Measurements from ENCODE around the gene AHSP.

AHSP gene

DNA sequence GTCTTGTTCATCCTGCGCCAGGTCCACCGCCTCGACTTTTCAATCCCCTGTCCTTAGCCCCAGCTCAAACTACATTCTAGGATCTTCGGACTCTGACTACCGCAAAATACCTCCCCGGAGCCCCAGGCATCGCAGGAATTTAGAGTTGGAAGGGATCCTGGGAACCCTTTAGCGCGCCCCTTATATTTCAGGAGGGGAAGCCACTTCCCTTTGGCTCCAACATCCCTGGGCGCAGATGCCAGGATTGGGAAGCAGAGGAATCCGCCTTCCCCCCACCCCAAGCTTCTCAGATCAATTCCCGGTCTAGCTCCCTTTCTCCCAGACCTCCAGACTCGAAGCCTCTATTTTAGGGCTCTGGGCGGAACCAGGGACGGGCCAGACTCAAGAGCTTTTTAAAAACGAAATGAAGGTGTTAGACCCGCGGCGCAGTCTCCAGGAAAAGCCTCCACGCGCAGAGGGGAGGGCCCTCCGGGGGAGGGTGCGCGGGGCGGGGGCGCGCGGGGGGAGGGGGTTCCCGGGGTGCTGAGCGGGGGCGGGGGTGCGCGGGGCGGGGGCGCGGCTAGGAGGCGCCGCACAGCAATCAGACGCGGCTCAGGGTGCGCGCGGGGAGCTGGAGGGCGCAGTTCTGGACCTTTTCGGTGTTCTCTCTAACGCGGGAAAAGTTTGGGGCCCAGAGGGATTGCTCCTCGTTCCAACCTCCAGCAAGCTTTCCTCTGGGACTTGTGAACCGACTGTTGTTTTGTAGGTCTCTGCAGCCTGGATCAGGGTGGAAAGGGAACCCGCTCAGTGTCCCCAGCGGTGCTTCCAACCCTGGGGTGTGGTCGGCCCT, 1.6 kb downstream of the AHSP start:
- no peak for DNase-seq (ENCODE audit: low spot score)

DNA sequence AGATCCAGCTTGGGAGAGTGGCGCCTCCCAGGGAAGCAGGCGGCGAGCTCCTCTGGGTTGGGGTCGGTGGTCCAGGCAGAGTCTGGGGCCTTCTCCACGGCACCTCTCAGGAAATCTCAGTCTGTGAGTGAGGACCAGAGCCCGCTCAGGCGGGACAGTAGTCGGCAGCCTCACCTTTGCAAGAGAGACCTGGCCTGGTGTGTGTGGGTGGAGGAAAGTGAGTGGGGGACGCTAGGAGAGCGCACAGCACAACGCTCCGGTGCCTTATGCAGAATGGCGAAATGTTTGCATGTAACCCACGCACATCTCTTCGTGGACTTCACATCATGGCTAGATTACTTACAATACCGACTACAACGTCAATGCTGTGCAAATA, 2.2 kb downstream of the AHSP start:
- in situ Hi-C loops (cut with MboI; ENCODE audit: low pct_unique_long_range_greater_than_20kb, low sequenced_read_pairs, unreplicated experiment): no loop called here
- DNase-seq (ENCODE audit: low spot score): no peak
- TF ChIP-seq, protein P1, sequence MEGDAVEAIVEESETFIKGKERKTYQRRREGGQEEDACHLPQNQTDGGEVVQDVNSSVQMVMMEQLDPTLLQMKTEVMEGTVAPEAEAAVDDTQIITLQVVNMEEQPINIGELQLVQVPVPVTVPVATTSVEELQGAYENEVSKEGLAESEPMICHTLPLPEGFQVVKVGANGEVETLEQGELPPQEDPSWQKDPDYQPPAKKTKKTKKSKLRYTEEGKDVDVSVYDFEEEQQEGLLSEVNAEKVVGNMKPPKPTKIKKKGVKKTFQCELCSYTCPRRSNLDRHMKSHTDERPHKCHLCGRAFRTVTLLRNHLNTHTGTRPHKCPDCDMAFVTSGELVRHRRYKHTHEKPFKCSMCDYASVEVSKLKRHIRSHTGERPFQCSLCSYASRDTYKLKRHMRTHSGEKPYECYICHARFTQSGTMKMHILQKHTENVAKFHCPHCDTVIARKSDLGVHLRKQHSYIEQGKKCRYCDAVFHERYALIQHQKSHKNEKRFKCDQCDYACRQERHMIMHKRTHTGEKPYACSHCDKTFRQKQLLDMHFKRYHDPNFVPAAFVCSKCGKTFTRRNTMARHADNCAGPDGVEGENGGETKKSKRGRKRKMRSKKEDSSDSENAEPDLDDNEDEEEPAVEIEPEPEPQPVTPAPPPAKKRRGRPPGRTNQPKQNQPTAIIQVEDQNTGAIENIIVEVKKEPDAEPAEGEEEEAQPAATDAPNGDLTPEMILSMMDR (IDR thresholded peaks at IDR 0.05; ENCODE audit: extremely low read depth, insufficient read depth, missing control alignments): no peak

More for the DNA sequence above, 1.6 kb downstream of the AHSP start:
- TF ChIP-seq, protein P1 (IDR thresholded peaks at IDR 0.05; ENCODE audit: extremely low read depth, insufficient read depth, missing control alignments): no peak
- in situ Hi-C loops (cut with MboI; ENCODE audit: low pct_unique_long_range_greater_than_20kb, low sequenced_read_pairs, unreplicated experiment): no loop called here

DNA sequence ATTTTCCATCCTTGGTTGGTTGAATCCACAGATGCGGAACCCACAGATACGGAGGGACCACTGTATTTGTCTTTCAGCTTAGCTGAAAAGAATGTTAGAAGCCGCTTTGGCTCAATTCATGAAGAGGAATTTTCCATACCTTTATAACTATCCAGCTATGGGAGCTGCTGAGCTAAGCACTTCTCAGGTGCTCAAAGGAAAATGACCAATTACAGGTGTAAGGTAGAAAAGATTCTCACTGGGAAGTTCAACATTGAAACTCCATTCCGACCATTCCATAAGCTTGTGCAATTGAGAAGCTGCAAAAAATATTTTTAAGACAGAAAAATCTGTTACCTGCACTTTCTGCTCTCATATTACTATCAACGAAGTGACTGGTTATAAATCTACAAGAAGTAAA, 2.7 kb downstream of the AHSP start:
- DNase-seq (ENCODE audit: low spot score): no peak
- TF ChIP-seq, protein P1 (IDR thresholded peaks at IDR 0.05; ENCODE audit: extremely low read depth, insufficient read depth, missing control alignments): no peak
- in situ Hi-C loops (cut with MboI; ENCODE audit: low pct_unique_long_range_greater_than_20kb, low sequenced_read_pairs, unreplicated experiment): no loop called here

DNA sequence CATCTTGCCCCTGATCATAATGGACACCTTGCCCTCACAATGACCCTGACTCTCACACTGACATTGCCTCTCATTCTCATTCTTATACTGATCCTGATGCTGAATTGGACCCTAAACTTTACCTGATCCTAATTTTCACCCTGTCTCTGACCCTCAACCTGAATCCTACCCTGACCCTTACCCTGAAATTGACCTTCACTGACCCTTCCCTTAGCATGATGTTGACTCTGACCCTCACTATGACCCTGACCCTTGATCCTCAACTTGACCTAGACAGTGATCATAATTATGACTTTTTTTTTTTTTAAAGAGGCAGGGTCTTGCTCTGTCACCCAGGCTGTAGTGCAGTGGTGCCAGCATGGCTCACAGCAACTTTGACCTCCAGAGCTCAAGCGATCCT, 3.4 kb downstream of the AHSP start:
- in situ Hi-C loops (cut with MboI; ENCODE audit: low pct_unique_long_range_greater_than_20kb, low sequenced_read_pairs, unreplicated experiment): no loop called here
- DNase-seq (ENCODE audit: low spot score): no peak
- TF ChIP-seq, protein P1 (IDR thresholded peaks at IDR 0.05; ENCODE audit: extremely low read depth, insufficient read depth, missing control alignments): no peak

DNA sequence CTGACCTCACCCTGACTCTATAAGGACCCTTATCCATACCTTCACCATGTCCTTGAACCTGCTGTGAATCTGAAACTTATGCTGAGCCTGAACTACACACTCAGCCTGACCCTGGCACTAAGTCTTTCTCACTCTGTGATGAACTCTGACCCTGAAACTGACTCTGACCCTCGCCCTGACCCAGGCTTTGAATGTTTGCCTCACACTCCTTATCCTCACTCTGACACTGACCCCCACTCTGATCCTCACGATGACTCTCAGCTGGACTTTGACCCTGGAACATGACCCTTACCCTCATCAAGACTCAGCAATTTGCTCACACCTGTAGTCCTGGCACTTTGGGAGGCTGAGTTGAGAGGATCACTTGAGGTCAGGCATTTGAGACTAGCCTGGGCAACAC, 4.4 kb downstream of the AHSP start:
- in situ Hi-C loops (cut with MboI; ENCODE audit: low pct_unique_long_range_greater_than_20kb, low sequenced_read_pairs, unreplicated experiment): no loop called here
- no peak for DNase-seq (ENCODE audit: low spot score)
- TF ChIP-seq, protein P1 (IDR thresholded peaks at IDR 0.05; ENCODE audit: extremely low read depth, insufficient read depth, missing control alignments): no peak

DNA sequence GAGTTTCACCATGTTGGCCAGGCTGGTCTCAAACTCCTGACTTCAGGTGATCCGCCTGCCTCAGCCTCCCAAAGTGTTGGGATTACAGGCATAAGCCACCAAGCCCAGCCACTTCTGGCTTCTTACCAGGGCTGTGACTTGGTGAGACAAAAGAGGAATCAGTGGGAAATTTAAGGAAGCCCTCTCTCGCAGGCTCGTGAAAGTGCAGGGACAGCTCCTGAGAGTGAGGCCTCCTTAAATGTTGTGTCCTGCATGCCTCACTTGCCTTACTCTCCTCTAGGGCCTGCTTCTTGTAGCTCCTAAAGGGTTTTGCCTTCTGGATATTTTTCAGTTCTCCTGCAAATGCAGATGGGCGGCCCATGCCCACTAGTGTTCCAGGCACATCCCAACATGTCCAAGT, 5.2 kb downstream of the AHSP start:
- DNase-seq (ENCODE audit: low spot score): no peak
- in situ Hi-C loops (cut with MboI; ENCODE audit: low pct_unique_long_range_greater_than_20kb, low sequenced_read_pairs, unreplicated experiment): no loop called here
- TF ChIP-seq, protein P1 (IDR thresholded peaks at IDR 0.05; ENCODE audit: extremely low read depth, insufficient read depth, missing control alignments): no peak

All from GM13977 (cell line).